ELR (cell line): ENCODE measurements around the gene DHDH.
A peak's percentile ranks its signal among the peaks of the same experiment; 100 is the strongest.
"Not testable (repeated sequence)": the region's sequence is repeated elsewhere in the genome, so short reads cannot be mapped to it uniquely, and the experiment has no call there.

ENCODE experiments used
- DNase-seq: peaks from one replicate; pipeline ENCODE4 v3.0.0-alpha.2; 2015; ENCODE audit warnings: low read depth

DHDH gene

GRCh38 chr19:48933382-48933932 is at the start of gene DHDH:
TSS of gene DHDH (plus strand) at chr19:48933699. CDS start at chr19:48933722, 23 bp downstream.
- DNase-seq = peak; percentile 71

GRCh38 chr19:48883726-48884125 is 49.8 kb upstream of the DHDH start:
- no peak for DNase-seq

- DNase-seq = no peak
Measured at GRCh38 chr19:48887861-48888612, 45.5 kb upstream of the DHDH start.

GRCh38 chr19:48889496-48889895 is 44.0 kb upstream of the DHDH start:
- not testable (repeated sequence) for DNase-seq

GRCh38 chr19:48890551-48890950 is 42.9 kb upstream of the DHDH start:
- DNase-seq = no peak

GRCh38 chr19:48895226-48895625 is 38.3 kb upstream of the DHDH start:
- DNase-seq = no peak

- no peak for DNase-seq
Measured at GRCh38 chr19:48896191-48896720, 37.2 kb upstream of the DHDH start.

GRCh38 chr19:48897181-48897580 is 36.3 kb upstream of the DHDH start:
- no peak for DNase-seq

- not testable (repeated sequence) for DNase-seq
Measured at GRCh38 chr19:48899386-48899749, 34.1 kb upstream of the DHDH start.

- peak; percentile 99 for DNase-seq
Measured at GRCh38 chr19:48899781-48900476, 33.6 kb upstream of the DHDH start, which contains the start of gene NUCB1. TSS of gene NUCB1 (plus strand) at chr19:48900312. CDS start at chr19:48900797, 485 bp downstream.

- peak; percentile 43 for DNase-seq
Measured at GRCh38 chr19:48900477-48901406, 32.8 kb upstream of the DHDH start.

GRCh38 chr19:48902291-48902690 is 31.2 kb upstream of the DHDH start:
- not testable (repeated sequence) for DNase-seq

GRCh38 chr19:48903788-48904187 is 29.7 kb upstream of the DHDH start:
- not testable (repeated sequence) for DNase-seq

- no peak for DNase-seq
Measured at GRCh38 chr19:48905664-48906063, 27.8 kb upstream of the DHDH start.

- DNase-seq = no peak
Measured at GRCh38 chr19:48906324-48906723, 27.2 kb upstream of the DHDH start.

- no peak for DNase-seq
Measured at GRCh38 chr19:48907671-48908070, 25.8 kb upstream of the DHDH start.

GRCh38 chr19:48909424-48910077 is 23.9 kb upstream of the DHDH start:
- DNase-seq = not testable (repeated sequence)

- no peak for DNase-seq
Measured at GRCh38 chr19:48910803-48911202, 22.7 kb upstream of the DHDH start.

GRCh38 chr19:48913114-48913889 is 20.2 kb upstream of the DHDH start:
- peak; percentile 47 for DNase-seq

- DNase-seq = no peak
Measured at GRCh38 chr19:48914181-48914580, 19.3 kb upstream of the DHDH start.
